ENCODE measurements around the gene ANKS1A. TPM values are rescaled to one million over a fixed set of nuclear protein-coding genes. Genes with fewer than 3 reads are reported as not detected.

The ANKS1A gene
- total and polyA plus RNA-seq, 12 donors, result 7.1 to 36.3 (median 29.9) TPM

DNA sequence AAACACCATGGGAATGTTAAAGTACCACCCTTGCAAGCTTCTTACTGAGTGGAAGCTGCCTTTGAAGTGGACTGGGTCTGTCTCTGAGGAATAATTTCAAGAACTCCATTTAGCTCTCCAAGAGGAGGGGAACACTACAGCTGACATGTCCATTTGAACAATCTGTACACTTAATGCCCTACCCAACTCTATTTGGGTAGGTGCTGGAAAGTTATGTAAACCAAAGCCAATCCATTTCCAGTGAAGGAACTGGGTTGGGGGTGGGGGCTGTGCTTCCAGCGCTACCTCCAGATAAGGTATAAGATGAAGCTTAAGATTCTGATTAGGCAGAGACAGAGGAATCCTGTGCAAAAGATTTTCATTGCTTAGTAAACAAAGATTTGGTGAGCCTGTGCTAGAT lies 130.1 kb downstream of the ANKS1A start:
- Histone ChIP-seq H3K36me3 (peaks cover 0 to 41% (median 0%) of the 10 kb centered on the region in 9 donors), H3K9me3 (no peaks in the 10 kb centered on the region), H3K4me1 (peaks cover 18 to 100% (median 92%) of the 10 kb centered on the region in 9 donors), H3K4me3 (peak overlapping the region; percentile 37 to 73 (median 59)), H3K27ac (peak overlapping the region; percentile 89 to 99 (median 95)), H3K27me3 (no peaks in the 10 kb centered on the region)
- ATAC-seq, result no peak
- no peak for DNase-seq
- intact Hi-C loops (cut with DNase I), result loop anchor here in 3 of 10 donors (5.0 kb wide), 2 partner anchors 33 to 38 kb away; no protein-coding TSS in a partner anchor
- WGBS, 2 donors, result 42 to 64% methylated on average over 1 of the region's 1 CpG
- no peak for TF ChIP-seq CTCF (IDR thresholded peaks at IDR 0.05)

GRCh38 chr6:35019831-35020230 lies 130.8 kb downstream of the ANKS1A start:
- Histone ChIP-seq H3K27ac (peak overlapping the region; percentile 89 to 99 (median 95)), H3K27me3 (no peaks in the 10 kb centered on the region), H3K9me3 (no peaks in the 10 kb centered on the region), H3K4me1 (peaks cover 18 to 100% (median 92%) of the 10 kb centered on the region in 9 donors), H3K36me3 (peaks cover 0 to 41% (median 0%) of the 10 kb centered on the region in 9 donors), H3K4me3 (peak overlapping the region in 6 of 10 donors; percentile 51 to 73 (median 64))
- TF ChIP-seq CTCF (IDR thresholded peaks at IDR 0.05), result no peak
- intact Hi-C loops (cut with DNase I), result loop anchor here in 4 of 10 donors (5.0 kb wide), 2 partner anchors 32 to 37 kb away; no protein-coding TSS in a partner anchor
- DNase-seq, result no peak
- ATAC-seq, result no peak
- 70 to 84% methylated on average over 4 of the region's 4 CpGs for whole genome bisulfite sequencing, 2 donors

DNA sequence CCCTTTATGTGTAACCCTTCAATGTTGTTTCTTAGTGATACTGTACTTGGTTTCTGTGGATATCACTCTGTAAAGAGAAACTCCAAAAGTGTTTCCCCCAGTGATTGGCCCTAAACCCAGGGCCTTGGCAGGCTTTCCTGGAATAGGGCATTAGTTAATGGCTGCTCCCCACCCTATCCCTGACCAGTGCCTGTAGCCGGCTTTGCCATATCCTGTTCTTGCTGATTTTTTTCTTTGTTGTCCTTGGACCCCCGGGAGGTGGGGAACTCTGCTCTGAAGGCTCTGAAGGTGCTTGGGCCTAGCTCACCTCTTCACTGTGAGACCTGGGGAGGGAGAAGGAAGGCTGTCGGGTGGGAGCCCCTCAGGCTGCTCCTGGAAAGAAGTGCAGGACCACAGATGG lies 131.9 kb downstream of the ANKS1A start:
- H3K27ac ChIP-seq, result peak overlapping the region; percentile 3 to 99 (median 95)
- H3K36me3 ChIP-seq, result peaks cover 0 to 41% (median 0%) of the 10 kb centered on the region in 9 donors
- H3K4me3 ChIP-seq, result peak overlapping the region in 8 of 10 donors; percentile 0 to 70 (median 20)
- no peak for TF ChIP-seq CTCF (IDR thresholded peaks at IDR 0.05)
- peaks cover 18 to 100% (median 94%) of the 10 kb centered on the region in 9 donors for H3K4me1 ChIP-seq
- H3K9me3 ChIP-seq, result no peaks in the 10 kb centered on the region
- intact Hi-C loops (cut with DNase I), result loop anchor here in 1 of 10 donors (5.0 kb wide), 1 partner anchor 36 kb away; no protein-coding TSS in a partner anchor
- no peaks in the 10 kb centered on the region for H3K27me3 ChIP-seq
- 37 to 42% methylated on average over 3 of the region's 3 CpGs for WGBS, 2 donors
- DNase-seq, result peak; percentile 44 to 59
- peak in 1 of 8 donors; percentile 15 for ATAC-seq

DNA sequence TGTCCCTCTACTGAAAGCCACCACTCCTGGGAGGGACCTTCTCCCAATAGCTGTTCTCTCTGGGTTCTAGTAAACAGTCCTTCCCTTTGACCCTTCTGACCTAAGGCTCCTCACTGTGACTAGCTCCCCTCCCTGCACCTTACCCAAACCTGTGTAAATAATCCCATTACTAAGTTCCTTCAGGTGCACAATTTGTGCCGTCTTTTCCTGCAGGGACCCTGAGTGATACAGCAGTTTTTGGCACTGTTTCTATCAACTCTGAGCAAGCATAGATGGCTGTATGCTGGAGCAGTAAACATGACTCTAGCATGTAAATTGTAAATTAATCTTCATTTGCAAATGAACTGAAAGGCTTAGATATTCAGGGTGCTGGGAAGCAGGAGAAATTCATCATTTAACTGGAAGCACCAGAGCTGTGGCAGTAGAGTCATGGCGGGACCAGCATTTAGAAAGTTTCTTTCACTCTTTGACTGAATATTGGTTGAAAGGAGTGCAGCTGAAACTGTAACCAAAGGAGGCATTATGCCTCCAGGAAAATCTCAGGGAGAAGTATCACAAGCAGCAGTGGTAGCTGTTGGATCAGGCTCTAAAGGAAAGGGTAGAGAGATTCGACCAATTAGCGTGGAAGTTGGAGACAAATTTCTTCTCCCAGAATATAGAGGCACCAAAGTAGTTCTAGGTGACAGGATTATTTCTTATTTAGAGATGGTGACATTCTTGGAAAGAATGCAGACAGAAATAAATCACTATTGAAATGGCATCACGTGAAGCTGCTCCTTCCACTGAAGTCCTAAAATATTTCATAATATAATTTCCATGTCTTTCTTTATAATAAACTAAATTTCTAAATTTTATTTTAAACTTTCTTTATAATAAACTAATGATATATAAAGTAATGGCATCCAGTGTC lies 134.3 kb downstream of the ANKS1A start:
- 53 to 55% methylated on average over 5 of the region's 5 CpGs for WGBS, 2 donors
- Histone ChIP-seq H3K4me1 (peaks cover 19 to 100% (median 95%) of the 10 kb centered on the region in 9 donors), H3K9me3 (no peaks in the 10 kb centered on the region), H3K36me3 (peaks cover 0 to 44% (median 0%) of the 10 kb centered on the region in 9 donors), H3K4me3 (no peak overlapping the region), H3K27ac (peak overlapping the region; percentile 31 to 99 (median 82)), H3K27me3 (no peaks in the 10 kb centered on the region)
- ATAC-seq, result peak in 1 of 8 donors; percentile 3
- no peak for DNase-seq
- intact Hi-C loops (cut with DNase I), result loop anchor here in 1 of 10 donors (5.0 kb wide), 1 partner anchor 34 kb away; no protein-coding TSS in a partner anchor
- no peak for TF ChIP-seq CTCF (IDR thresholded peaks at IDR 0.05)
